NT2/D1 (cell line): ENCODE results near the gene STPG2.

Source experiments
- DNase-seq: peaks from one replicate; pipeline ENCODE4 v3.0.0-alpha.2; 2011; ENCODE audit warnings: low read depth, low spot score
- H3K27me3 ChIP-seq: 2 replicates; pipeline ENCODE4 v1.6.0; 2011; ENCODE audit warnings: mild to moderate bottlenecking; ENCODE audit not compliant: insufficient read length, insufficient read depth
- H3K36me3 ChIP-seq: 2 replicates; pipeline ENCODE4 v1.6.1; 2011; ENCODE audit warnings: mild to moderate bottlenecking, low read length, mixed read lengths; ENCODE audit not compliant: insufficient read depth, insufficient read length
- H3K4me1 ChIP-seq: 2 replicates; pipeline ENCODE4 v1.5.1; 2011; ENCODE audit not compliant: insufficient read depth, insufficient read length
- H3K4me3 ChIP-seq: 2 replicates; pipeline ENCODE4 v1.5.1; 2011; ENCODE audit warnings: low read depth; ENCODE audit not compliant: insufficient read length
- H3K9ac ChIP-seq: 2 replicates; pipeline ENCODE4 v1.6.0; 2011; ENCODE audit warnings: low read depth; ENCODE audit not compliant: insufficient read length
- H3K9me3 ChIP-seq: 2 replicates; pipeline ENCODE4 v1.5.1; 2011; ENCODE audit warnings: mild to moderate bottlenecking, low read length; ENCODE audit not compliant: insufficient read depth
- SUZ12 ChIP-seq: IDR thresholded peaks from 2 replicates; pipeline ENCODE4 v1.6.1; 2011; ENCODE audit not compliant: insufficient read length, insufficient read depth; ENCODE audit errors: extremely low read depth
- YY1 ChIP-seq: IDR thresholded peaks from 2 replicates; pipeline ENCODE4 v1.6.1; 2011; ENCODE audit not compliant: insufficient read length, insufficient read depth
- ZNF274 ChIP-seq: IDR thresholded peaks from 2 replicates; pipeline ENCODE4 v1.6.1; 2011; ENCODE audit warnings: mild to moderate bottlenecking, low read depth, low read length

The STPG2 gene

GRCh38 chr4:98117363-98117762, 25.9 kb downstream of the STPG2 start:
- no peak overlapping the region for H3K9ac ChIP-seq
- no peak for DNase-seq
- H3K9me3 ChIP-seq = peaks cover 5% of the 10 kb centered on the region
- H3K36me3 ChIP-seq = no peaks in the 10 kb centered on the region
- no peak overlapping the region for H3K4me3 ChIP-seq
- no peaks in the 10 kb centered on the region for H3K27me3 ChIP-seq
- TF ChIP-seq SUZ12 = no peak
- no peak for TF ChIP-seq ZNF274
- TF ChIP-seq YY1 = no peak
- no peaks in the 10 kb centered on the region for H3K4me1 ChIP-seq

- Histone ChIP-seq H3K4me1 (no peaks in the 10 kb centered on the region), H3K4me3 (no peak overlapping the region), H3K9me3 (peaks cover 16% of the 10 kb centered on the region), H3K36me3 (no peaks in the 10 kb centered on the region), H3K9ac (no peak overlapping the region), H3K27me3 (no peaks in the 10 kb centered on the region)
- TF ChIP-seq ZNF274 (no peak), YY1 (no peak), SUZ12 (no peak)
- no peak for DNase-seq
These were observed 30.3 kb downstream of the STPG2 start for GRCh38 chr4:98113012-98113411.

GRCh38 chr4:98110929-98111328, 32.3 kb downstream of the STPG2 start:
- peak; percentile 16 for DNase-seq

GRCh38 chr4:98110214-98110613, 33.1 kb downstream of the STPG2 start:
- no peak for DNase-seq
- Histone ChIP-seq H3K36me3 (no peaks in the 10 kb centered on the region), H3K9ac (no peak overlapping the region), H3K4me1 (no peaks in the 10 kb centered on the region), H3K27me3 (no peaks in the 10 kb centered on the region), H3K4me3 (no peak overlapping the region), H3K9me3 (peaks cover 16% of the 10 kb centered on the region; the same call in 1 of the 2 replicates)
- TF ChIP-seq SUZ12 = no peak

More at GRCh38 chr4:98110929-98111328, 32.3 kb downstream of the STPG2 start:
- H3K36me3 ChIP-seq = no peaks in the 10 kb centered on the region
- H3K9ac ChIP-seq = no peak overlapping the region
- H3K4me3 ChIP-seq = no peak overlapping the region
- TF ChIP-seq YY1 (no peak), ZNF274 (no peak), SUZ12 (no peak)
- H3K4me1 ChIP-seq = no peaks in the 10 kb centered on the region
- no peaks in the 10 kb centered on the region for H3K27me3 ChIP-seq
- H3K9me3 ChIP-seq = peaks cover 16% of the 10 kb centered on the region; the same call in 1 of the 2 replicates

- Histone ChIP-seq H3K4me1 (no peaks in the 10 kb centered on the region), H3K9me3 (no peaks in the 10 kb centered on the region), H3K36me3 (no peaks in the 10 kb centered on the region), H3K27me3 (no peaks in the 10 kb centered on the region), H3K4me3 (no peak overlapping the region), H3K9ac (no peak overlapping the region)
- TF ChIP-seq YY1 (no peak), SUZ12 (no peak), ZNF274 (no peak)
- no peak for DNase-seq
These were observed 40.6 kb downstream of the STPG2 start for GRCh38 chr4:98102660-98103059.

- H3K4me1 ChIP-seq = no peaks in the 10 kb centered on the region
- no peak for TF ChIP-seq SUZ12
- no peaks in the 10 kb centered on the region for H3K36me3 ChIP-seq
- no peaks in the 10 kb centered on the region for H3K9me3 ChIP-seq
- DNase-seq = no peak
- no peak overlapping the region for H3K4me3 ChIP-seq
- no peak overlapping the region for H3K9ac ChIP-seq
- H3K27me3 ChIP-seq = no peaks in the 10 kb centered on the region
These were observed 41.3 kb downstream of the STPG2 start for GRCh38 chr4:98101988-98102387.

GRCh38 chr4:98098764-98099163, 44.5 kb downstream of the STPG2 start:
- H3K9me3 ChIP-seq = no peaks in the 10 kb centered on the region; the same call in 1 of the 2 replicates
- H3K4me1 ChIP-seq = no peaks in the 10 kb centered on the region
- no peak for DNase-seq
- H3K36me3 ChIP-seq = no peaks in the 10 kb centered on the region
- H3K4me3 ChIP-seq = no peak overlapping the region
- H3K27me3 ChIP-seq = no peaks in the 10 kb centered on the region
- H3K9ac ChIP-seq = no peak overlapping the region
- TF ChIP-seq SUZ12 (no peak), YY1 (no peak), ZNF274 (no peak)

GRCh38 chr4:98094118-98094517, 49.2 kb downstream of the STPG2 start:
- no peak for DNase-seq

More at GRCh38 chr4:98094118-98094517, 49.2 kb downstream of the STPG2 start:
- Histone ChIP-seq H3K9ac (no peak overlapping the region), H3K4me1 (no peaks in the 10 kb centered on the region), H3K4me3 (no peak overlapping the region), H3K27me3 (no peaks in the 10 kb centered on the region), H3K36me3 (no peaks in the 10 kb centered on the region), H3K9me3 (no peaks in the 10 kb centered on the region; the same call in 1 of the 2 replicates)
- TF ChIP-seq SUZ12 (no peak), YY1 (no peak)
